ENCODE measurements around the gene ZNF502.

DNA sequence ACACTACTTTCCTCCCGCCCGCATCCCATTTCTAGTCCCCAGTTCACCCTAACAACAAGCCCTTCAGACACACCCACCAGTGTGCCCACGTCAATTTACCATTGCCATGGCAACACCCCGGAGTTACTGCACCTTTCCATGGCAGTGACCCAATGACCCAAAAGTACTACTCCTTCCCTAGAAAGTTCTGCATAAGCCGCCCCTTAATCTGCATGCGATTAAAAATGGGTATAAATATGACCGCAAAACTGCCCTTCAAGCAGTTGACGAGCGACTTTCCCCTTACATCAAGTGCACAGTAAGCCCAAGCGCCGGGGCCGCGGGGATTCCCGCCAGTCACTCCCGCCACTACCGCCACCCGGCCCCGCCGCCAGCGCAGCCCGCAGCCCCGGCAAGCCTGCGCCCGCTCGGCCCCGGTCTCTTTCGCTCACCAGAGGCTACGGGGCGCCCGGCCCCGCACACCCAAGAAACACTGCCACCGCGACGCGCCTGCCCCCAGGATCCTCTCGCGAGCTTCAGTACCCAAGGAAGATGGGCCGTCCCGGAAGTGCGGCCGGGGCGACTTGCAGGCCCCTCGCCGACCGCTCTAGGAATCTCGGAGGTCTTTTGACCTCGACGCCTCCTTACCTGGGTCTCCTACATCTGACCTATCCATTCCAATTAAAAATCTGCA, 27.2 kb upstream of the ZNF502 start:
- no peak for TF ChIP-seq CTCF (IDR thresholded peaks at IDR 0.05; ENCODE audit: extremely low read depth in 1 of 2, insufficient read depth in 1 of 2, low read depth in 1 of 2, low read length in 2 of 2)
- TF ChIP-seq POLR2A (IDR thresholded peaks at IDR 0.05; ENCODE audit: low read depth, low read length) = no peak
- no peak for TF ChIP-seq MYC (IDR thresholded peaks at IDR 0.05; ENCODE audit: low read depth, low read length)
- no peak for TF ChIP-seq MAX (IDR thresholded peaks at IDR 0.05; ENCODE audit: insufficient read depth, insufficient read length)
- no peak for TF ChIP-seq POLR2AphosphoS5 (IDR thresholded peaks at IDR 0.05; ENCODE audit: insufficient read depth, low read depth, low read length)
- no peak for TF ChIP-seq FOS (IDR thresholded peaks at IDR 0.05; ENCODE audit: borderline replicate concordance, insufficient read depth, low read length)

Data from endothelial cell of umbilical vein (primary cell).